Hindlimb muscle (tissue), 1 donor: ENCODE measurements around the gene TDRD6. TPM values are rescaled to one million over a fixed set of nuclear protein-coding genes. Genes with fewer than 3 reads are reported as not detected.
"Not testable (repeated sequence)": the region's sequence is repeated elsewhere in the genome, so short reads cannot be mapped to it uniquely, and the experiment has no call there.

ENCODE experiments used
- DNase-seq: peaks from one replicate; pipeline ENCODE4 v3.0.0-alpha.2; 2013
- polyA plus RNA-seq: library from polyadenylated mRNA; unstranded; fragments of 120-200 nt; gene quantifications from one replicate; pipeline ENCODE4 v1.2.1, GENCODE V29; 2013; ENCODE audit not compliant: insufficient read length

Gene TDRD6
- polyA plus RNA-seq, 1 donor: 0.76 TPM

DNA sequence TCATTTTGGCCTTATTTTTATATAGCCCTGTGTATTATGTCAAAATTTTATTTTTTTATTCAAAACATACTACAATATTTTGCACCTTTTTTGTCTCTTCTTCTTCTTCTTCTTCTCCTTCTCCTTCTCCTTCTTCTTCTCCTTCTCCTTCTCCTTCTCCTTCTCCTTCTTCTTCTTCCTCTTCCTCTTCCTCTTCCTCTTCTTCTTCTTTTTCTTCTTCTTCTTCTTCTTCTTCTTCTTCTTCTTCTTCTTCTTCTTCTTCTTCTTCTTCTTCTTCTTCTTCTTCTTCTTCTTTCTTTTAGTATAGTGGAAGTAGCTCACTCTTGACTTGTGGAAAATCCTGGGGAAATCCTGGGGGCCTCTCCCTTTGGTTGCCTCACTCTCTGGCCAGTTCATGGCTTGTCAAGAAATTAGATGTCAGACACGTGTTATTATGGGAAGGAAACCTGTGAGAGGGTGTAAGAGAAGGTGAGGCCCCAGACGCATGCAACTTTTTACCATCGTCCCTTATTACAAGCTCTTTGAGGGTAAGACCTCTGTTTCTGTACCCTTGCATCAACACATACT, 56.6 kb downstream of the TDRD6 start:
- DNase-seq: not testable (repeated sequence)

GRCh38 chr6:46745973-46746372, 58.3 kb downstream of the TDRD6 start:
- no peak for DNase-seq

GRCh38 chr6:46746696-46747095, 59.0 kb downstream of the TDRD6 start, which contains the start of gene ANKRD66:
Gene ANKRD66, plus strand, starts transcription at chr6:46746933. Its CDS starts 5,016 bp downstream, at chr6:46751949.
- DNase-seq: no peak

GRCh38 chr6:46748940-46749503, 61.3 kb downstream of the TDRD6 start:
- DNase-seq: no peak

GRCh38 chr6:46749731-46750130, 62.0 kb downstream of the TDRD6 start:
- no peak for DNase-seq

GRCh38 chr6:46751658-46752057, 64.0 kb downstream of the TDRD6 start:
- no peak for DNase-seq

Other genes with a start within 250 kb of the TDRD6 start
- gene RCAN2, start 196.4 kb upstream of the TDRD6 start, polyA plus RNA-seq: 3.2 TPM
- 1.5 TPM for gene CYP39A1, start 35.1 kb upstream of the TDRD6 start, polyA plus RNA-seq
- 18.8 TPM for gene SLC25A27, start 34.9 kb upstream of the TDRD6 start, polyA plus RNA-seq
- gene PLA2G7, start 47.5 kb downstream of the TDRD6 start, polyA plus RNA-seq: 4.7 TPM
- 0.61 TPM for gene ANKRD66, start 59.0 kb downstream of the TDRD6 start, polyA plus RNA-seq
- gene MEP1A, start 105.5 kb downstream of the TDRD6 start, polyA plus RNA-seq: not detected
- 28.9 TPM for gene ADGRF5, start 234.1 kb downstream of the TDRD6 start, polyA plus RNA-seq